Stimulated activated CD8-positive, alpha-beta memory T cell treated with anti-CD3 and anti-CD28 coated beads, Interleukin-15, amount 100 ng/mL, for 1 hour (primary cell): ENCODE data around the gene BABAM2.

ENCODE experiments used
- DNase-seq: peaks from one replicate; pipeline ENCODE4 v3.0.0-alpha.2; 2020; ENCODE audit warnings: low read depth

Gene BABAM2

GRCh38 chr2:28030600-28030999 is 140.1 kb downstream of the BABAM2 start:
- DNase-seq = no peak

GRCh38 chr2:28032816-28033215 is 142.3 kb downstream of the BABAM2 start:
- DNase-seq = no peak

DNA sequence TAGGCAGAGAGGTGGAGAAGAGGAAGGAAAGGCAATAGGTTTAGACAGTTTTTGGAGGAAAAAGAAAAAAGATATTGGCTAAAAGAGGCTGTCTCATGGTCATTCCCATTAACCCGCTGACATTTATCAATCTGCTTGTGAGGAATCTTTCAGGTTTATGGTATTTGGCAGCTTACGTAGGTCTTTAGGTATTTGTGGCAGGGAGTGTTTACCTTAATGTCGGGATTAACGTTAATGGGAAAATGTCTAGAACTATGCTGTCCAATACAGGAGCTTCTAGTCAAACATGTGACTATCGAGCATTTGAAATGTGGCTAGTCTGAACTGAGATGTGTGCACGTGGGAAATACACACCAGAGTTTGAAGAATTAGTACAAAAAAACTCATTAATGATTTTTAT is 144.2 kb downstream of the BABAM2 start:
- no peak for DNase-seq

DNA sequence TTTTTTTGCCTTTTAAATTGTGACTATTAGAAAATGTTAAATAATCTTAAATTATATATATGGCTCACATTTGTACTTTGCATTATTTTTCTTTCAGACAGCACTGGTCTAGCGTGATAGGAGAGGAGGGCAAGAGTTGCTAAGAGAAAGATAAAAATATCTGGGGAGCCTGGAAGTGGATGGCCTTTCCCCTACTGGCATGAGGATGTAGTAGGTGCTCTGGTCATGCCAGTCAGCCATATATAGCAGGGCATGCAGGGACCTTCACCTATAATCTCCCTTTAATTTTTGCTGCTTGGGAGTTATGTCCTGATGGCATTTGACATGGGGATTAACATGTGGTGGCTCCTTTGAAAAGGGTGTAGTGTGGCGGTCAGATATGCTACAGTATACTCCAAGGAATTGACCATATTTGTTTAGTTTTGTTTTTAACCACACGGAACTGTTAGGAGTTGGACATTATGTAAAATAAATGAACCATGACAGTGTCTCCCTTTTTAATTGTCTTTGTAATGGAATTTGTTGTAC is 144.7 kb downstream of the BABAM2 start:
- DNase-seq = no peak

DNA sequence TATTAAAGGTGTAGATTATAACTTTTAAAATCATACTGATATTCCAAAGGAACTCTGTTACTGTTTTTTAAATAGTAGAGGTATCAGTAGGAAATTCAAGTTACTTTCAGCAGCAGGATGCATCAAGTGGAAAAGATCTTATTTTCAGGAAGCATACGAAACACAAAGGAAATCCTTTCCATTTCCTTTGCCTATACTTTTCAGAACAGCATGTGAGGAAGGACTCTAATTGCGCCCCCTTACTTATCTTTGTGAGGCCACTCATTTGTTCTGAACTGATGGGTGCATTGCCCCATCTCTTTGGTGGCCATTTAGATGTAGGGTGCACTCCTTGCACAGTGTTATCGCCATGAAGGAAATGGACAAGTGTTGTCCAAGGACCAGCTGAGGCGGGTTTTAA is 145.3 kb downstream of the BABAM2 start:
- no peak for DNase-seq

- no peak for DNase-seq
Measured at GRCh38 chr2:28036307-28036706, 145.8 kb downstream of the BABAM2 start.

GRCh38 chr2:28038722-28039121 is 148.2 kb downstream of the BABAM2 start:
- no peak for DNase-seq

- no peak for DNase-seq
Measured at GRCh38 chr2:28045676-28046351, 155.3 kb downstream of the BABAM2 start.

DNA sequence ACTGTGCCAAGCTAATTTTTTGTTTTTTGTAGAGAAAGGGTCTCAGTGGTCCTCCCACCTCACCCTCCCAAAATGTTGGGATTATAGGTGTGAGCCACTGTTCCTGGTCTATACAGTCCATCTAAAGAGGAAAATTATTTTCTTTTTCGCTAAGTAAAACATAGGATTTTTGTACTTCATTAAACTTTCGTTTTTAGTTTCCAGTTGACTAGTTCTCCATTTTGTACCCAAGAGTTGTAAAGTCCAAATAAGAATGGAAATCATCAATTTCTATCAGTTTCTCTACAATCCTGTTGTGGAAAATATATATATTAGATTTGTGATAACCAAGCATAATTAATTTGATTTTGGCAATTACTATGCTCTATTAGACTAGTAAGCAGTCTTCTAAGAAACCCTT is 156.4 kb downstream of the BABAM2 start:
- DNase-seq = no peak

DNA sequence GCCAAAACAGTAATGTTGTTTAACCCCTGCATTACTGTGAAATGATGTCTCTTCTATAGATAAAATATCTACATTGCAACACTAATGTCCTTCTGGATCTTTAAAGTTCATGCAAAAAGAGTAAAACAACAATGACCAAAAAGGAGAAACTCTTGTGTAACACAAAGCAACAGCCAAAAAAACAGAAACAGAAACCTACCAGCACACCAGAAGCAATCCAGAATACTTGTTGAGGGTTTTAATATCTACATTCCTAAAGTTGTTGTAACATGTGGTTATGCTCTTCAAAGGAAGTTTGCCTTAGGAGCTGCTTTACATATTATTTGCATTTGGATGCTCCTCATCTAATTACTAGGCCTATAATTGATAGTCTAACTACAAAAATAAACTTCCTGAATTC is 157.2 kb downstream of the BABAM2 start:
- DNase-seq = no peak

- no peak for DNase-seq
Measured at GRCh38 chr2:28048341-28048740, 157.8 kb downstream of the BABAM2 start.

GRCh38 chr2:28049416-28049815 is 158.9 kb downstream of the BABAM2 start:
- no peak for DNase-seq

- no peak for DNase-seq
Measured at GRCh38 chr2:28049899-28050298, 159.4 kb downstream of the BABAM2 start.

GRCh38 chr2:28052691-28053090 is 162.2 kb downstream of the BABAM2 start:
- DNase-seq = no peak

DNA sequence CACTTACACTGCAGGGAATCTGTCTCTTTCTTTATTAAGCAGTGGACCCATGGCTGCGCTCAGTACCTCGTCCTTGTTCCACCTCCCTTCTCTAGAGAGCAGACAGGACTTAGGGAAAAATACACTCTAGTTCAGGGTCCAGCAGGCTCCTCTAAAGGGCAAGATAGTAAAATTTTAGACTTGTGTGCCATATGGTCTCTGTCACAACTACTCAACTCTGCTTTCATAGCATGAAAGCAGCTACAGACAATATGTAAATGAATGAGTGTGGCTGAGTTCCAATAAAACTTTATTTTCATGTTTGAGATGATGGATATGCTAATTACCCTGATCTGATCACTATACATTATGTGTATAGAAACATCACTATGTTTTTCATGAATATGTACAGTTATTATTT is 163.1 kb downstream of the BABAM2 start:
- no peak for DNase-seq

DNA sequence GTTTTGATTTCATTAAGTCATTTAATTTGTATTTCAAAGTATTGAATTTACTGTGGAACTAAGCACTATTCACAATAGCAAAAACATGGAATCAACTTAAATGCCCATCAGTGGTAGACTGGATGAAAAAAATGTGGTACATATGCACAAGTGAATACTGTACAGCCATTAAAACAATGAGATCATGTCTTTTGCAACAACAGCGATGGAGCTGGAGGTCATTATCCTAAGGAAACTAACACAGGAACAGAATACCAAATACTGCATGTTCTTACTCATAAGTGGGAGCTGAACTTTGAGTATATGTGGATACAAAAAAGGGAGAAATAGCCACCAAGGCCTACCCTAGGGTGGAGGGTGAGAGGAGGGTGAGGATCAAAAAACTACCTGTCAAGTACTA is 164.4 kb downstream of the BABAM2 start:
- DNase-seq = no peak

DNA sequence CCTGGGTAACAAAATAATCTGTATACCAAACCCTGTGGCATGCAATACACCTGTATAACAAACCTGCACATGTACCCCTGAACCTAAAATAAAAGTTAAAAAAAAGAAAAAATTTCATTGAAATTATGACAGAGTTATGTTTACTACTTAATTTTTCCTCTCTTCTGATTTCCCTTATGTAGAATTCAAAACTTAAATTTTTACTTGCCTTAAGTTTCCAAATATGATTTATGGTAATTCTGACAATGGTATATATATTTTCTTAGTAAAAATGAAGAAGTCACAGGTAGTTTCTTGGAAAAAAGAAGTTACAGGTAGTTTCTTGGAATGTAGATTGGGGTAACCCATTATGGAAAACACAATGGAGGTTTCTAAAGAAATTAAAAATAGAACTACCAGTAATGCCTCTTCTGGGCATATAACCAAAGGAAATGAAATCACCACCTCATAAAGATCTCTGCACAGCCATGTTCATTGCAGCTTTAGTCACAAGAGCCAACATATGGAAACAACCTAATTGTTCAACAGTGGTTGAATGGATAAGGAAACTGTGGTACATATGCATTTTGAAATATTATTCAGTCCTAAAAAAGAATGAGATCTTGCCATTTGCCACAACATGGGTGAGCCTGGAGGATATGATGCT is 164.9 kb downstream of the BABAM2 start:
- no peak for DNase-seq

DNA sequence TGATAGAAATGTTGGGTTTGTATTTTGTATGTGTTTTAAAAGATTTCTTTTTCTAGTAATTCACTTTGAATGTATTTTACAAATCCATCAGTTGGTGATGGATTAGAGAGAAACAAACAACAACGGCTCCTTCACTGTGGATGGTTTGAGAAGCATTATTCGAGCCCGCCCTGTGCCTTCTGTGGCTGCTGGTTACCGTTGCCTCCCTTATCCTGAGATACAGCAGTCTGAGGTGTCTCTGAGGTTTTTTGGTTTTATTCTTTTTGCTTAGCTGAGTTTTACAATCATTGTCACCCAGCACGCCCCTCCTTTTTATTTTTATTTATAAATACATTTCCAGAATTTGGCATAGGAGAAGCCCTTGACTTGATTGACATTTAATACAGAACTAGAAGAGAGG is 168.3 kb downstream of the BABAM2 start:
- no peak for DNase-seq

DNA sequence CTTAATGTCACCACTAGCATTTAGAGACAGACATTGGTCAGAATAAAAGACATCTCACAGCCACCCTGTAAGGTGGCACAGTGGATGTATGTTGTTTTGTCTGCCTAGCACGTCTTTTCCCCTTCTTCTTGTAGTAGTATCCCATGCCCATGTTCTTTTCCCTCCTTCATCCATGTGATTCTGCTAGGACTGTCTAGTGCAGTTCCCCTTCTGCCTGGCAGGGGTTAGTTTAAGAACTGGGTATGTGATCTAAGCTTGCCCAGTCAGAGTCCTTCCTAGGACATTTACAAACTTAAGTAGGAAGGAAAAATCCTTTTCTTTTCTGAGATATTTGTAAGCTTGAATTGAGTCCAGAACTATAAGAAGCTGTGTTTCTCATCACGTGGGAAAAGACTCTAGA is 172.3 kb downstream of the BABAM2 start:
- no peak for DNase-seq

DNA sequence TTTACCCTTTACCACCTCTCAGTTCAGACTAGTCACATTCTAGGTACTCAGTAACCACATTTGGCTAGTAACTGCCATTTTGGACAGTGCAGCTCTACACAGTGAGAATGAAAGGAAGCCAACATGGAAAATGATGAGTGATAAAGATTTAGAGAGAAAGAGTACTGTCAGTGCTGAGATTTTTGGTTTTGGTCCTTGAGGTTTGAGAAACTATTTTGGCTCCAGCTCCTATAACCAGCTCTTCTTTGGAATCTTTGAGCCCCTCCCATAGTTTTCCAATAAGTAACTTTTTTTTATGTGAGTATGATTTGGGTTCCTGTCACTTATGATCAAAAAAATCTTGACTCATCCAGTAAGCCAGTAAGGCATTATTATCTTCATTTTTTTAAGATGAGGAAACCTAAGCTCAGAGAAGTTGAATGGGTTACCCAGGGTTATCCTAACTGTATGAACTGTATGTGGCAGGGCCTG is 173.0 kb downstream of the BABAM2 start:
- no peak for DNase-seq

- no peak for DNase-seq
Measured at GRCh38 chr2:28067602-28068001, 177.1 kb downstream of the BABAM2 start.

- no peak for DNase-seq
Measured at GRCh38 chr2:28068088-28068487, 177.6 kb downstream of the BABAM2 start.

DNA sequence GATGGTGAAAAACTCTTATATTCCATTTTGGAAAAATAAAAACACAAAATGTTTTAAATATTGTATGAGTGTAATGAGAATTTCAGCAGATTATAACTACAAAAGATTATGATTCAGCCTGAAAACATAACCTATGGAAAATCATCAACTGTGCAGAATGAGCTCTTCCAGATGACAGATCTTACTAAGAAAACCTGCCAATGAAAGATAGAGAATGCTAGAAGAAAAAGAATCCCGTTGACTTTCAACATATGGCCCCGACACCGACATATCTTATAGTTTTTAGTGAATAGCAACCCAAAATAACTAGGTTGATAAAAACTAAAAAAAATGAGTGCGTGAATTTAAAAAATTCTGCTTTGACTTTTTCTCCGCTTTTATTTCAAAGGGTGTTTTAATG is 178.0 kb downstream of the BABAM2 start:
- DNase-seq = no peak

DNA sequence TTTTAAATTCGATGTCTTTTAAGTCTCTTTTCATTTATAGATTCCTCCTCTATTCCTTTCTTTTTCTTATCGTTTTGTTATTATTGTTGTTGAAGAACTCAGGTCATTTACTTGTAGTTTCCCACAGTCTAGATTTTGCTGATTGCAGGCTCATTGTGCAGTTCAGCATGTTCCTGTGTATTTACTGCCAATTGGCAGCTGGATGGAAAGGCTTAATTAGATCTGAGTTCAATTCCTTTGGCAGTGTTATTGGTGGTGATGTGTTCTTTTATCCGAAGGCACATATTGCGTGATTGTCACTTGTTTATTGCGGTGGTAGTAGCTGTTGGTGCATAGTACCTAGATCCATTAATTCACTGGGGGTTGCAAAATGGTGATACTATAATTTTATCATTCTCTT is 180.7 kb downstream of the BABAM2 start:
- no peak for DNase-seq
